GM20000 (cell line): ENCODE data around the gene EPHB2.

ENCODE experiments used
- DNase-seq: peaks from one replicate; pipeline ENCODE4 v3.0.0; 2012; ENCODE audit warnings: low spot score
- CTCF ChIP-seq: IDR thresholded peaks from 2 replicates; pipeline ENCODE4 v1.5.1; 2012; ENCODE audit warnings: mild to moderate bottlenecking, control low read depth; ENCODE audit errors: extremely low read depth, missing control alignments

EPHB2 gene

DNA sequence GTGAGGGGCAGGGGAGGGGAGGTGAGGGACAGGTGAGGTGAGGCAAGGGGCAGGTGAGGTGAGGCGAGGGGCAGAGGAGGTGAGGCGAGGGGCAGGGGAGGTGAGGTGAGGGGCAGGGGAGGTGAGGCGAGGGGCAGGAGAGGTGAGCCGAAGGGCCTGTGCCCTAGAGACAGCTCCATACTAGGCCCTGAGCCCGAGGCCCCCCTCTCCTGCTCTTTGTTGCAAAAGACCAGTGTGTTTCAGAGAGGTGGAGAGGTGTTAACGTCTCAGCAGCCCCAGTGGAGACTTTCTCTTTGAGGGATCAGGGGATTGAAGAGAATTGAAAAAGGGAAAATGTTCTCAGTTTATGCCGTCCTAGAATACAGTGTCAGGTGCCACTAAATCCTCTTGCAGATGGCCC, 44.2 kb downstream of the EPHB2 start:
- TF ChIP-seq CTCF: no peak

GRCh38 chr1:22755641-22756040, 45.0 kb downstream of the EPHB2 start:
- no peak for TF ChIP-seq CTCF
- no peak for DNase-seq

More for the DNA sequence above, 44.2 kb downstream of the EPHB2 start:
- DNase-seq: no peak

DNA sequence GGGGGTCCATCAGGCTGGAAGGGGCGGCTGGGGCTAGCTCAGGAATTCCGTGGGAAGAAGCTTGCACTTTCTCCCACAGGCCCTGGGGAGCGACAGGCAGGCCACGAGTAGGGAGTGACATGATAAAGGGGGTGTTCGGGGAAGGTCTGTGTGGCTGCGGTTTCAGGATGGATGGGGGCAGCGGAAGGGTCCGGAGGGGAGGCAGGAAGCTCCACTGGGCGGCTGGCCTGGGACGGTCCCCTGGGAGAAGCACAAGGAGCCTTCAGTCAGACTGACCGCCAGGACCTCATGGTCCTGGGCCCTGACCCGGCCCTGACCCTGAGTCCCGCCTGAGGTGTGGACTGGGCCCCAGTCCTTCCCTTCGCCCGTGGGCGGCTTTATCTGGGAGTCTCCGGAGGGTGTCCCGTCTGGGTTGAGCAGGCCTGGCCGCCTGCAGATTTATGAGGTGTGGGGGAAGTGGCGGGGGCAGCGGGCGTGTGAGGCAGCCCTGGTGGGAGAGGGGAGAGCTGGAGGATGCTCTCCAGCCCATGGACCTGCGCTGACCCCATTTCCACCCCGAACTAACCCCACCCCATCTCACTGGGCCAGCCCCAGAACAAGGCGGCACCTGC, 45.6 kb downstream of the EPHB2 start:
- no peak for DNase-seq
- TF ChIP-seq CTCF: no peak

- TF ChIP-seq CTCF: no peak
- no peak for DNase-seq
Measured at GRCh38 chr1:22760455-22760854, 49.8 kb downstream of the EPHB2 start.

DNA sequence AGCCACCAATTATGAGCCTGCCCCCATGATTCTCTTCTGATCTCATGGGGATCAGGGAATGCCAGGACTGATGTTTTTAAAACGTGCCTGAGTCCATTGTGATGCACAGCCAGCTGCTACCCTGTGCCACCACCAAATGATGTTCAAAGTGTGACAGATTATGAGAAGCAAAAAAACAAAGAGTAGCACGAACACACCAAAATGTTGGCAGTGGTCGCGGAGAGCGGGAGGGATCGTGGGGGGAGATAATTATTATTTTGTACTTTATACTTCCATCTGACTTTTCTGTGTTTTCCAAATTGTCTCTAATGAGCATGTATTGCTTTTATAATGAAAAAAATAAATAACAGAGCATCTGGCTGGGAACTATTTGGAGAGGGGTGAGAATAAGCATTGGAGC, 50.5 kb downstream of the EPHB2 start:
- DNase-seq: no peak
- no peak for TF ChIP-seq CTCF

DNA sequence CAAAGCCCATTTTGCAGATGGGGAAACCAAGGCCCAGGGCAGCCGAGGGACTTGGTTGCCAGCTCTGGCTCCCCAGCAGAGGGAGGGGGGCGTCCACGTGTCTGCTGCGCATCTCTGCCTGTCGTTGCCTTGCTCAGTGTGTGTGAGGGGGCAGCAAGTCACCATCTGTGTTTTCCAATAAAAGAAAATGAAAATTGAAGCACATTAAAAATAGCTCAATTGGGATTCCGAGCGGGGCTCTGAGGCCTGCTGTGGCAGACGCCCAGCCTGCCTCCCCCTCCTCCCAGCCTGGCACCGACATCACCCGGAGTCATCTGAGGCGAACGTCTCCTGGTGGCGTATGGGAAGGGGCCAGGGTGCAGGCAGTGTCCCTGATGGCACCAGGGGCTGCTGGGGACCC, 51.2 kb downstream of the EPHB2 start:
- DNase-seq: no peak
- TF ChIP-seq CTCF: no peak

DNA sequence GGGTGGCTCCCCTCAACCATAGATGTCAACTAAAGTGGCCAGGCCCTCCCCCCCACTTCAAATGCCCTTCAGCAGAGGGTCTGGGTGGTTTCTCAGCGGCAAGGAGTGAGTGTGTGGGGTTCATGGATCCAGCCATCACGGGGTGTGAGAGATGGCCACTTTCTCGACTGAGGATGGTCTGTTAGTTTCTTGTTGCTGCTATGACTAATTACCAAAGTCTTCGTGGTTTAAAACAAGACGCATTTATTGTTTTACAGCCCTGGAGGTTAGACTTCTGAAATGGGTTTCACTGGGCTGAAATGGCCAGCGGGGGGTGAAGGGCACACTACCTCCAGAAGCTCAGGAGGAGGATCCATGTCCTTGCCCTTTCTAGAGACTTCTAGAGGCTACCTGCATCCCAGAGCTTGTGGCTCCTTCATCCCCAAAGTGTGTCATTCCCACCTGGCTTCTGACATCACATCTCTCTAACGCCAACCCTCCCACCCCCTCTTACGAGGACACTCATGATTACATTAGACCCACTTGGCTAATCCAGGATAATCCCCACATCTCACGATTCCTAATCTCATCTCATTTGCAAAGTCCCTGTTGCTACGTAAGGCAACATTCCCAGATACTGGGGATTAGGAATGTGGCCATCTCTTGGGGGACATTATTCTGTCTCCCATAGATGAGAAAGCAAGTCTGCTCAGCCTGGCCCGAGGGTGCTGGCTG, 53.0 kb downstream of the EPHB2 start:
- TF ChIP-seq CTCF: no peak
- peak; percentile 64 for DNase-seq
